Stimulated activated naive CD4-positive, alpha-beta T cell treated with Interleukin-2 at 50 U/mL for 16 hours (primary cell): ENCODE measurements around the gene TEDC2.
A peak's percentile ranks its signal among the peaks of the same experiment; 100 is the strongest.
"Not testable (repeated sequence)": the region's sequence is repeated elsewhere in the genome, so short reads cannot be mapped to it uniquely, and the experiment has no call there.

Source experiments
- DNase-seq: peaks from one replicate; lab custom pipeline; 2025; lab: John Stamatoyannopoulos, UW

Gene TEDC2, protein sequence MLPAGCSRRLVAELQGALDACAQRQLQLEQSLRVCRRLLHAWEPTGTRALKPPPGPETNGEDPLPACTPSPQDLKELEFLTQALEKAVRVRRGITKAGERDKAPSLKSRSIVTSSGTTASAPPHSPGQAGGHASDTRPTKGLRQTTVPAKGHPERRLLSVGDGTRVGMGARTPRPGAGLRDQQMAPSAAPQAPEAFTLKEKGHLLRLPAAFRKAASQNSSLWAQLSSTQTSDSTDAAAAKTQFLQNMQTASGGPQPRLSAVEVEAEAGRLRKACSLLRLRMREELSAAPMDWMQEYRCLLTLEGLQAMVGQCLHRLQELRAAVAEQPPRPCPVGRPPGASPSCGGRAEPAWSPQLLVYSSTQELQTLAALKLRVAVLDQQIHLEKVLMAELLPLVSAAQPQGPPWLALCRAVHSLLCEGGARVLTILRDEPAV

DNA sequence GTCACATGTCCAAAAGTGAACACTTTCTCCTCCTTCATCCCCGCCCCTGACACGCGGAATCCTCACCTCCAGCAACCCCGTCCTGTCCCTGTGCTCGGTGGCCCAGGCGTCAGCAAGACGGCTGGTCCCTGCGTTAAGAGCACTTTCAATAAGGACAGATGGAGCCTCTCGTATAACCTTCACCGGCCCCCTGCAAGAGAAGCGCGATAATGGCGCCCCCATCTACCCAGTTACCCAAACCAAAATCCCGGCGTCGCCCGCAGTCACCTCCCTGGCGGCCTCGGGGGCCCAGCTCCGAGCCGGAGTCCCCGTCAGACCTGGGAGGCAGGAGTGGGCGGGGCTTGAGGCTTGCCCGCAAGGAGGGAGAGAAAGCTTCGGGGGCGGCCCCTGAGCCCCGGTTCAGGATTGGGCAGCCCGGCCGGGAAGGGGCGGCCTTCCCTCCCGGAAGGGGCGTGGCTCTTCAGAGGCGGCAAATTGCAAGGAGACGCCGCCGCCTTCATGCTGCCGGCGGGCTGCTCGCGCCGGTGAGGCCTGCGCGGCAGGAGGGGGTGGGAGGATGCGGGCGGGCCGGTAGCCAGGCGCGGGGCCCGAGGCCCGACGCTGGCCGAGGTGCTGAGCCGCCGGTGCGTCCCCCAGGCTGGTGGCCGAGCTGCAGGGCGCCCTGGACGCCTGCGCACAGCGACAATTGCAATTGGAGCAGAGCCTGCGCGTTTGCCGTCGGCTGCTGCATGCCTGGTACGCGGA, at the start of gene TEDC2:
Gene TEDC2, plus strand, starts transcription at position 463 of the 744 bp plus-strand sequence. Its CDS starts 36 bp downstream, at position 499.
- DNase-seq = peak; percentile 97

DNA sequence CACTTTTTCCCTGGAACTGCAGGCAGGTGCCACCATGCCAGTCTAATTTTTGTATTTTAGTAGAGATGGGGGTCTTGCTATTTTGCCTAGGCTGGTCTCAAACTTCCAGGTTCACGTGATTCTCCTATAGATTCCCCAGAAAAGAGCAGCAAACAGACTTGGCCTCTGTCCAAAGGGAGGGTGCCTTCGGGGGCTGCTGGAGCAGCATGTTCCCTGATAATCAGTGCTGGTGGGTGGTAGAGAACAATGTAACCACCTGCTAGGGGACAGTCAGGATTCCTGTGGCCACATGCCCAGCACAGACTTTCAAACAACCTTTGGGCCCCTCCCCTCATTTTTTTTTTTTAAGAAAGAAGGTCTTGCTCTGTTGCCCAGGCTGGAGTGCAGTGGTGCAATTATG, 44.8 kb upstream of the TEDC2 start:
- DNase-seq = no peak

DNA sequence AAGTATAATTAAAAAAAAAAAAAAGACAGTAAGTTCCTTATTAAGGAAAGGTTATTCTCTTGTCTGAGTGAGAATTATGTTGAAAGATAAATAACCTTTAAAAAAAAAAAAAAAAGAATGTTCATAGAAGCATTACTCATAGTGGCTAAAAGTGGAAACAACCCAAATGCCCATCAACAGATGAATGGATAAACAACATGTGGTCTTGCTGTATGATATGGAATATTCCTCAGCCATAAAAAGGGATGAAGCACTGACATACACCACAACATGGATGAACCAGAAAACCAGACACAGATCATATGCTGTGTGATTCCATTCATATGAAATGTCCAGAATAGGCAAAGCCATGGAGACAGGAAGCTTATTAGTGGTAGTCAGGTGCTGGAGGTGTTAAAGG, 39.9 kb upstream of the TEDC2 start:
- no peak for DNase-seq

DNA sequence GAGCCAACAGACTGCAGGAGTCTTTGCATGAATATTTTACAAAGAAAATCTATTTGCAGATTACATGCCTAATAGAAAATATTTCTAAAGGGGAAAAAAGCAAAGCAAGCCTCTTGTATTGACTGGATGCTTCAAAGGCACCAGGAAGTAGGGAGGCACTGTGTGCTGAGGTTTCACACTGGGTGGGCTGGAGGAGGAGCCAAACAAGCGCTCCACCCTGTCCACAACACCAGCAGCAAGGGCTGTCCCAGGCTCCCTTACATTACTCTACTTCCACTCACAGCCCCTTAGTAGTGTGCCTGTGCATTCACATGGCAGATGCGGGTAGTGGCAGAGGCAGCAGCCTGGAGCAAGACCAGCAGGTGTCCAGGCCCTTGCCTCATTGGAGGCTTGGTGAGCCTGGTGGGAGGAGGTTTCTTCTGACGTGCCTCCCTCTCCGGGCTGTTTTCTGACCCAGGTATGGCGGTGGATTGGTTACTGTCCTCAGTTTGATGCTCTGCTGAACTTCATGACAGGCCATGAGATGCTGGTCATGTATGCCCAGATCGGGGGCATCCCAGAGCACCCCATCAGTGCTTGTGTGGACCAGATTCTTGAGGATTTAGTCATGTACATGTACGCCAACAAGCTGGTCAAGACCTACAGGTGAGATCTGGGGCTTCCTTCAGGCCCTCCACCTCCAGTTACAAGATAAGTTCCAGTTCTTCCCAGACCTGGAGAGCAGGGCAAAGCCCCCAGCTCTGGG, 37.6 kb upstream of the TEDC2 start:
- DNase-seq = no peak

DNA sequence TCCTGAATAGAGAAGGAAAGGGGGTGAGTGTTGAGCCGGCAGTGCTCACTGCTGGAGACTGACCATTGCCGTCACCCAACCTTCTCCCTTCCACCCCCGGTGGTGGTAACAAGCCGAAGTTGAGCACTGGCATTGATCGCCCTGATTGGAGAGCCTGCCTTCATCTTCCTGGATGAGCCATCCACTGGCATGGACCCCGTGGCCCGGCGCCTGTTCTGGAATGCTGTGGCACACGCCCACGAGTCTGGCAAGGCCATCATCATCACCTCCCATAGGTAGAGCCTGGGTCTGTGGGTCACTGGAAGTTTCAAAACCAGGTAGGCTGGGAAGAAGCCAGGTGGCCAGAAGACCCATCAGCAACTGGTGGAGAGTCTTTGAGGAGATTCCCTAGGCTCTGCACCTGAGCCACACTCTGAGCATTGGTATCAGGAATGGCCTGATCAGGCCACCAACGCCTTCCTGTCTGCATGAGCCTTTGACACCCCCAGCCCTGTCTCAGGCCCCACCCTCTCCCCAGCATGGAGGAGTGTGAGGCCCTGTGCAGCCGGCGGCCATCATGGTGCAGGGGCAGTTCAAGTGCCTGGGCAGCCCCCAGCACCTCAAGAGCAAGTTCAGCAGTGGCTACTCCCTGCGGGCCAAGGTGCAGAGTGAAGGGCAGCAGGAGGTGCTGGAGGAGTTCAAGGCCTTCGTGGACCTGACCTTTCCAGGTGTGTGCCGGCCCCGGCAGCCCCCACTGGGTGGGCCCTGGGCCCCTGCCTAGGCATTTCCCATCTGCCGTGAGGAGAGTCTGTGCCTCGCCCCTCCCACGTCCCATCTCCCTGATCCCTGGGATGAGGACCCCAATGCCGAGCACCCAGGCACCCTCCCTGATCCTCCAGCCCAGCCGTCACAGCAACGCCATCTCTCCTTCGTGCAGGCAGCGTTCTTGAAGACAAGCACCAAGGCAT, 35.6 kb upstream of the TEDC2 start:
- DNase-seq = no peak

DNA sequence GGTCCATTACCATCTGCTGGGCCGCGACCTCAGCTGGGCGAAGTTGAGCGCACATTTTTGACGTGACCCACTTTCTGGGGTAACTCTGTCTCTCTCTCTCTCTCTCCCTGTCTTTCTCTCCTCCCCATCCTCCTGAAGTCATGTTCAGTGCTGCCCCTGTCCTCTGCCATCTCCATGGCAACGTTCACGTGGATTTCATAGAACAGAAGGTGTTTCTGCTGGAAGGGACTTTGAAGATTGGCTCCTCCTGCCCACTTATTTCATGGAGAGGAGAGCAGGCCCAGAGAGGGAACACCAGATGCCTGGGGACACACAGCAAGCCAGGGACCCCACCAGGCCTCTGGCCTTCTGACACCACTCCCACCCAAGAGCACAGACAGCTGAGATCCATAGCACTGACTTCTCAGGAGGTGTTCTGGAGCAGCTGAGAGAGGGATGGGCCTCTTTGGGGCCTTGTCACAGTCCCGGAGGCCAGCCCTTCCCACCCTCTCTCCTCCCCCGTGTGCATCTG, 34.8 kb upstream of the TEDC2 start:
- DNase-seq = no peak

DNA sequence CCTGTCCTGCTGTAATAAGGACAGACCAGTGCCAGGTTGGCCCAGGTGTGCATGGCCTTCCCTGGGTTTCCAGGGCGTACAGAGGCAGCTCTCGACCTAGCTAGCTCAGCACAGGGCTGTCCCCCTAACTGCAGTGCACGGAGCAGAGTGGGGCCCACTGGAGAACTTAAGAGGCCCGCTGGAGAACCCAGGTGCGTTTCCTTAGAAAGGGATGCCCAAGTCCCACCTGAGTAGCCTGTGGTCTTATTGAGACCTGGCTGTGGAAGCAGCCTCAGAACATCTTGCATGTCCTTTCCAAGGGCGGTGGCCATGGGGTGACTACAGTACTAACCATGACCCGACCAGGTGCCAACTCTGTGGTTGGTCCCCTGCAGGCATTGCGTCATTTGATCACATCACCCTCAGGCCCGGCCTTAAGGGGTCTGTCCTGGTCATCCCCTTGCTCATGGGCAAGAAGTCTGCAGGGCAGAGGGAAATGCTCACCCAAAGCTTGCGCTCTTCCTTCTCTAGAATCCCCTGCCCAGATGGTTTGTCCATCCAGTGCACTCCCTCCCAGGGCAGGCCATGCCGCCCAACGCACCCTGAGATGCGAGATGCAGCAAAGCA, 34.0 kb upstream of the TEDC2 start:
- DNase-seq = no peak

DNA sequence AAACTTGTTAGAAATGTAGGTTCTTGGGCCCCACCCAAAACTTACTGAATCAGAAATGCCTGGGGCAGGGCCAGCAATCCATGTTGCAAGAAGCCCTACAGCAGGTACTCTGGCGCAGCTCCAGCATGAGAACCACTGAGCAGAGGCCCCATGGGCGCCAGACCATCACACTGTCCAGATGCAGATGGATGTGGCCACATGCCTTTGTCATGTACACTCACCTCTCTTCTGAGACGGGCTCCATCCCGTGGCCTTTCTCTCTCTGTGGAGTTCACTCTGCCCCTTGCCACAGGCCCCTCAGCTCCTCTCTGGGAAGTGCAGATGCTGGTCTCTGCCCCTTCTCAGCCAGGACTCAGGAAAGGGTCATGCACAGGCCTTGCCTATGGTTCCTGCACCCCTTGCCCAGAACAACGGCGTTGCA, 33.0 kb upstream of the TEDC2 start:
- DNase-seq = no peak

DNA sequence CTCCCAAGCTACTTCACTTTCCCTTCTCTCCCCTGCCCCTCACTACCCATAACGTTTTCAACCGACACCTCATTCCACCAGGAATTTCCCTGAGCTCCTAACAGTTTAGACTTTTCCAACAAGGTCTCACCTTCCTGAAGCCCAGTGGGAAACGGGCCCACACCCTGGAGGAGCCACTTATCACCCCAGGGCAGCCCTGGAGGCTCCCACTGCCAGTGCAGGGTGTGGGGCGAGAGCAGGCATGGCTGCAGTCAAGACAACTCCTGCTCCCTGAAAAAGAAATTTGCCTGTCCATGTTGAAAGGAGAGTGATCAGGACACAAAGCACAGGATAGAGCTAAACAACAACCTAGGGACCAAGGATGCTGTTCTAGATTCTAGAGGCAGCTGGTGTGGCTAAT, 32.4 kb upstream of the TEDC2 start:
- no peak for DNase-seq

DNA sequence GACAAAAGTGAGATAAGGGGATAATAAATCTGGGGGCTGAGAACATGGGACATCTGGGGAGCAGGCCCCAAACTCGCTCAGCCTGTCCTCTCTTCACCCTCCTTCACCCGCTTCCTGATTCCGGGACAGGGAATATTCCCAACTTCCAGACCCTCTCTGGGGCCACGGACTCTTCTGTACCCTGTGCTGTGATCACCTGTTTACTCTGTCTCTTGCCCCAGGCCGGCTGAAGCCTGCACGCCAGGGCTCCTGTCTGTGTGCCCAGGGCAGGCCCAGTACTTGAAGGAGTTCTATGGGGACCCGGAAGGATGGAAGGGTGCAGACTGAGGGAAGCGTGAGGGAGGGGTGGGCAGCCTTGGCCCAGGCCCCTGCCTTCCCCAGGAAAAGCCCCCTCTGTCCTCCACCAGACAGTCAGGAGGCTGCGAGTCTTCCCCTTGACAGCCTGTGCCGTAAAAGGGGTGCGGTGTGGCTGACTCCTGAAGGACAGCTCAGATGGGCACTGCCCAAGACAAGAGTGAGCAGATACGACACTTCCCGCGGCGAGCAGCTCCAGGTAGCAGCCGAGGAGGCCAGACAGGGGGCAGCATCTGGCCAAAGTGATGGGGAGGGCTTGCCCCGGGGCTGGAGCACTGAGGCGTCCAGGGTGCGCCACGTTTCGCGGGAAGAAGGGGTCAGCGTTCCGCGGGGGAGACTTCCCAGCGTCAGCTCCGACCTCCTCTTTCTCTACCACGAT, 31.7 kb upstream of the TEDC2 start:
- no peak for DNase-seq

DNA sequence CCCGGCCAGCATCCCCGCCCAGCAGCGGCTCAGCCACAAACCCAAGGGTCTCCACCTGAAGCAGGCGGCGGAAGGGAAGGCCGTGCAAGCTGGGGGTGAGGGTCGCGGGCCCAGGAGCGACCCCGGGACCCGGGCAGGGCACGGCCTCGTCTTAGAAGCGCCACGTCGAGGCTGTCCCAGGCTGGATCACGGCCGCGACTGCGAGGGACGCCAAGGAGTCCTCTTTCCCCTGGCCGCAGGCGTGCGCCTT, 31.2 kb upstream of the TEDC2 start:
- no peak for DNase-seq

DNA sequence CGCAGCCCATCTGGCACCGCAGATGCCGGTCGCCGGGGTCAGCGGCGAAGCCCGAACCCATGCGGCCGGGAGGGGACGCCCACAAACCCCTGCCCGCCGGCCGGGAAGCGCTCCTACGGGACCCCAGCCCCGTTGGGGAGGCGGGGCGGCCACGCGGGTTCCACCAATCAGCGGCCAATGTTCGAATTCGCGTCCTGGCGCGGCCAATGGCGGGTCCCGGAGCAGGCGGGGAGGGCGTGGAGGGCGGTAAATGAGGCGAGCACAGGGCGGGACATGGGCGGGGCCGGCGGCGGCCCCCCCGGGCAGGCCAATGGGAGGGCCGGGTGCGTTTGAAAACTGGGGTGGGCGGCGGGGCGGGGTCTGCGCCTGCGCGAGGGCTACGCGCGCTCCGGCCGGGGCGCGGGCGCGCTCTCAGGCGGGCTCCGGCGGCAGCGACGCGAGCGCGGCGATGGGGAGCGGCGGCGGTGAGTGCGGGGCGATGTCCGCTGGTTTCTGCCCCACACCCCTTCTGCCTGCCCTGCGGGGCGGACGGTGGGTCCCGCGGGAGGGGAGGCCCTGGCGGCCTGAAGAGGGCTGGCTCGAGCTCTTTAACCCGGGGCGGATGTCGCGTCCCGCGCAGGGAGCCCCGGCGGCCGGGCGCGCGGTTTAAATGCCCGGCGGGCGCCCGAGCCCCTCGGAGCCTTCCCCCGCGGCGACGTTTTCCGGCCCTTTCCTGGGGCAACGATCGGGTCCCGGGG, 30.7 kb upstream of the TEDC2 start, which contains the start of gene CCNF:
Gene CCNF, plus strand, starts transcription at position 414 of the 737 bp plus-strand sequence. Its CDS starts 35 bp downstream, at position 449.
- DNase-seq = peak; percentile 97

DNA sequence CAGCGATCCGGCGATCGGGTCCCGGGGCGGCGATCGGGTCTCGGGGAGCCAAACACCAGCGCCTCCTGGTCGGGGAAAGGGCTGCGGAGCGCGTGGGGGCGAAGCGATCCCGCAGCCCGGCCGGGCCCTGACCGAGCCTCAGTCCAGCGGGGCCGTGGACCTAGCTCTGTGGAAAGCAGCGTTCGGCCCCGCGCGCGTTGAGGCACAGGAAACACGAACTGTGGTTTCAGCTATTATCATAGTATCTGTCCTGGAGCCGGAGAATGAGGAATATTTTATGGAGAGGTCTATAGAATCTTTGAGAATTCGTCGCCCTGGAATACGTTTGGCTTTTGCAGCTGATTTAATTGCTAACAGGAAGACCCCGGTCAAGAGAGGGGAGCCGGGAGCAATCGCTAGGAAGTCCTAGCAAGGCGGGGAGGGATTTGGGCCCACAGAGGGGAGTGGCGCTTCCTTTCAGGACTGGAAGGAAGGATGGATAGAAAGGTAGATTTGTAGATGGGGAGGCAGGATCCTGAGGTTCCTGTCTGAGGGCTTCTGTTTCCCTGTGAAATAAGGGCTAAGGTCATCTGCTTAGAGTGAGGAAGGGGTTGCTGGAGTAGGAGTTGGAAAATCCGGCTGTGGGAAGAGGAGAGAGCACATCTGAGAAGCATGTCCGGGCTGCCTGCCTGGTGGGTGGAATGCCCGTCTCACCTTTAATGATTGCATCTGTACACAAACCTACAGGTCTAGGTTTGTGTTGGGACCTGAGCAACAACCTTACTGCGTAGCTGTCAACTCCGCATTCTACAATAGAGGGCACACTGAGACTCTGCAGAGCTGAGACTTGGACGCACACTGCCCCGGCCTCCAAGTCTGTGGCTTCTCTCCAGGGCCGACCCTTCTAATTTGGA, 29.9 kb upstream of the TEDC2 start:
- DNase-seq = no peak

DNA sequence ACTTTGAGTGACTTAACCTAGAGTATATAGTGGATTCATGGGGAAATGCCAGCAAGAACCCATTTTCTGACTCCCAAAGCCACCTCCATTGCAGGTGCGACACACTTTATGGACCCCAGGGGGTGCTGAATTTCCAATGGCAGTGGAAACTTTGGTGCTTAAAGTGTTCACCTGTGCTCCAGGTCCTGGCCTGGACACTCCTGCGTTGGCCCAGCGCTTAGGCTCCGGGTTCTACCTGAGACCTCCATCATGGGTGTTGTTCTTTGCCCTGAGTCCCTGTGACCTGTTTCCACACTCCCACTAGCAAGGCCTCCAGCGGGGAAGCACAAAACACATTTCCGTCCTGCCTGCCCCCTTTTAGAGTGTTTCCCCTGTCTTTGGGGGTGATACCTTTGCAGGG, 27.6 kb upstream of the TEDC2 start:
- DNase-seq = no peak

DNA sequence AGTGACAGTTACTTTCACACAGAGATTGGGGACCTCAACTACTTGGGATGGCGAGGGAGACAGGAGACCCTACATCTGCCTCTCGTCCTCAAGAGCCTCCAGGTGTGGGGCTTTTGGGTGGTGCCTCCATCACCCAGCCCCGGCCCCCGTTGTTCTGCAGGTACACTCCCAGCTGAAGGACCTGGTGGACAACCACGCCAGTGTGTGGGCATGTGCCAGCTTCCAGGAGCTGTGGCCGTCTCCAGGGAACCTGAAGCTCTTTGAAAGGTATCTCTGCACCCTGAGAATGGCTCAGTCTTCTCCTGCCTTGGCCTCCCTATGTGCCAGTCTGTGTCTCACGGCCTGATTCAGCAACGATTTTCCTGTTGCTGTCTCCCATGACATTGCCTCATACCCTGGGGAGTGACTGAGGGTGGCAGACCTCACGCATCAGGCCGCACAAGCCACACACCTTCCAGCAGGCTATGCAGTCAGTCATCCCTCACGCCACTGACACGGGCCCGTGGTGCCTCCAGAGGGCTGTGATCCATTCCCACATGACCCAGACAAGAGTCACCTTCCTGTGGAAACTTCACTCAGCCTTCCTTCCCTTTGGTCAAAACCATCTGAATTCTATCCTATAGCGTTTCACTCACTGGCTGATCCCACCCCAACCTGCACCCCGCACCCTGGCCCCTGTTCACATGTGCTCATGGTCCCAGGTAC, 27.0 kb upstream of the TEDC2 start:
- no peak for DNase-seq

DNA sequence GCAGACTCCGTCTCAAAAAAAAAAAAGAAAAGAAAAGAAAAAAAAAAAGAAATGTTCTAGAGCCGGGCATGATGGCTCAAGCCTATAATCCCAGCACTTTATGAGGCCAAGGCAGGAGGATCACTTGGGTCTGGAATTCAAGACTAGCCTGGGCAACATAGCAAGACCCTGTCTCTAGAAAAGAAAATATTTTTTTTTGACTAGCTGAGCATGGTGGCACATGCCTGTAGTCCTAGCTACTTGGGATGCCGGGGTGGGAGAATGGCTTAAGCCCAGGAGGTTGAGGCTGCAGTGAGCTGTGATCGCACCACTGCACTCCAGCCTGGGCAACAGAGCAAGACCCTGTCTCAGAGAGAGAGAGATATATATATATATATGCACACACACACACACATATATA, 24.7 kb upstream of the TEDC2 start:
- DNase-seq = not testable (repeated sequence)

DNA sequence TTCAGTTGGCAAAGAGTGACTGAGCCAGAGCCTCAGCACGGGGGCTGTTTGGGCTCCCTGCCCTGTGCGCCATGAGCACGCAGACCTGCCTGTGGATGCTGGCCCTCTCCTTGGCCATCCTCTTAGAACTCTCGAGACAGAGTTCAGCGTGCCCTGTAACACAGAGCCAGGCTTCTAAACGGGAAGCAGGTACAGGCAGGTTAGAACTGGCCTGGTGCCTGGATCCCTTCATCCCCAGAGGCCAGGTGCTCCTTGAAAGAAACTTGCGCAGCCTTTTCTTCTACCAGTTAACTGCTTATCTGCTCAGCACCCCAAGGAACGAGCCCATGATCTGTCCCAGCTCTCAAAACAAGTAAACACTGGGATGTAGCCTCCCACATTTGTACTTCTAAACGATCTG, 23.8 kb upstream of the TEDC2 start:
- DNase-seq = no peak
